ENCODE measurements around the gene PLXNA4.

- TF ChIP-seq EZH2 (IDR thresholded peaks at IDR 0.05; ENCODE audit: insufficient read depth, poor library complexity, severe bottlenecking) (no peak), EZH2phosphoT487 (IDR thresholded peaks at IDR 0.05; ENCODE audit: insufficient read depth, low read depth) (no peak)
Observed at GRCh38 chr7:132258231-132258630, 318.0 kb downstream of the PLXNA4 start.

Measured in GM23248 (cell line).